ENCODE data around the gene SIX5. TPM values are rescaled to one million over a fixed set of nuclear protein-coding genes. Genes with fewer than 3 reads are reported as not detected.

SIX5 gene
- total RNA-seq, 1 donor from 2014 or later, result 21.9 TPM

DNA sequence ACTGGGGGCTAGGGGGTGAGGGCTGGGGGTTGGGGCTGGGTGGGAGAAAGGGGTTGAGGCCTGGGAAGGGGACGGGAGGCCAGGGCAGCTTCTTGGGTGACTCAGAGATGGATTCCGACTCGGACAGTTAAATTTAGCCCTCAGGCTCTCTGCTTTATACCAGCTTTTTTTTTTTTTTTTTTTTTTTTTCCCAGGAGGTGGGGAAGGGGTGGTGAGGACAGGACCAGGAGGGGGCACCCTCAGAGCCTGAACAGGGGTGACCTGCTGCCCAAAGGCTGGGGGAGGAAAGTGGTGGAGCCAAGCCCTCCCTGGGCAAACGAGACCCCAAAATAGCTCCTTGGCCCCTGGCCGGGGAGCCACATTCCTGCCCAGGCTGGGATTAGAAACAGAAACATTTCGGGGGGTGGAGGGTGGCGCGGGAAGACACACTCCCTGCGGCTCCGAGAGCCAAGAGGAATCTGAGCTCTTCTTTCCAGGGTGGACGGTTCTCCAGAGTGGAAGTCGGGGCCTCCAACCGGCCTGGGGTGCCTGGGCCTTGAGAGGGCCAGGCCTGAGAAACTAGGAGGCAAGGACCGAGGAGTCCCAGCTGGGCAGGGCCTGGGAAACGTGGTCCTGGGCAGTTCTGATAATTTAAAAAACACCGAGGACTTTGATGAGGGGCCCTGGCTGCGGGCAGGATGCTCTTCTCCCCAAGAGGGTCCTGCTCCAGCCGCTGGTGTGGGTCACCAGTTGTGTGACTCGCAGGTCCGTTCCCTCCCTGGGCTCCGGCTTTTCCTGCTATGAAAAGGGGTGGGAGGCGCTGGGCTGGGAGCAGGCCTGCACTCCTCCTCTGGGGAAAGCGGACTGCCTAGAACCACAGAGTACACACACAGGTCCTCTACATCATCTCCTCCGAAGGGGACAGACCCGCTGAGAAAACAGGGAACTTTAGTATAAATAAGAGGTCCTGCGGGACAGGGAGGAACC lies 14.1 kb upstream of the SIX5 start:
- peaks cover 18% of the 10 kb centered on the region for H3K4me1 Mint-ChIP-seq (ENCODE audit: unreplicated experiment)
- H3K27ac Mint-ChIP-seq (ENCODE audit: unreplicated experiment), result no peak overlapping the region
- H3K27me3 Mint-ChIP-seq (ENCODE audit: unreplicated experiment), result peaks cover 17% of the 10 kb centered on the region
- no peak for TF ChIP-seq CTCF (IDR thresholded peaks at IDR 0.05; ENCODE audit: unreplicated experiment)
- H3K4me3 Mint-ChIP-seq (ENCODE audit: unreplicated experiment), result no peak overlapping the region
- peaks cover 28% of the 10 kb centered on the region for H3K36me3 Mint-ChIP-seq (ENCODE audit: low read depth, unreplicated experiment)
- no peak for DNase-seq (ENCODE audit: low spot score)
- H3K9me3 Mint-ChIP-seq (ENCODE audit: unreplicated experiment), result no peaks in the 10 kb centered on the region

DNA sequence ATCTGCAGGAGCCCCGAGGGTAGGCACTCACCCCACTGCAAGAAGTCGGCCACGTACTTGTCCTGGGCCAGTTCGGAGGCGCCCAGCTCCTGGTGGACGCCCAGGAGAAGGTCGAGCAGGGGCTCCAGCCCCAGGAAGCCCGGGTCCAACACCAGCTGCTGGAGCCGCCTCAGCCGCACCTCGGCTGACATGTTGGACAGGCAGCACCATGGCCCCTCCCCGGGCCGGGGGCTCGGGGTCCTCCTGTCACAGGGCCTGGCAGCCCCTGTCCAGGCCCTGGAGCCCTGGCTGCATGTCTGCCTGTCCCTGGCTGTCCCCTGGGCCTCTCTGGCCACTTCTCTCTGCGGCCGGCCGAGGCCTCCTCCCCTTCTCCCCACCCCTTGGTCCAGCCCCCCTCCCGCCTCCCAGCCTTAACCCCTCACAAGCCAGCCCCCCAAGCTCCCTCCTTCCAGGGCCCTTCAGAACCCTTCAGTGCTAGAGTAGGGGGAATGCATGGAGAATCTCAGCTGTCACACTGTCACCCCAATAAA lies 13.2 kb upstream of the SIX5 start, which contains the start of gene DMPK:
DMPK (minus strand) TSS at position 329 of the 530 bp plus-strand sequence; CDS start at position 191, 138 bp downstream.
- Mint-ChIP-seq H3K27ac (ENCODE audit: unreplicated experiment) (no peak within 1 kb of the TSS), H3K4me1 (ENCODE audit: unreplicated experiment) (peaks cover 12% of the 10 kb centered on the region), H3K9me3 (ENCODE audit: unreplicated experiment) (no peaks in the 10 kb centered on the region), H3K4me3 (ENCODE audit: unreplicated experiment) (no peak within 1 kb of the TSS), H3K27me3 (ENCODE audit: unreplicated experiment) (peaks cover 18% of the 10 kb centered on the region), H3K36me3 (ENCODE audit: low read depth, unreplicated experiment) (peaks cover 24% of the 10 kb centered on the region)
- DNase-seq (ENCODE audit: low spot score), result no peak
- TF ChIP-seq CTCF (IDR thresholded peaks at IDR 0.05; ENCODE audit: unreplicated experiment), result no peak

- H3K4me3 Mint-ChIP-seq (ENCODE audit: unreplicated experiment), result no peak overlapping the region
Measured at GRCh38 chr19:45781214-45782161, 12.4 kb upstream of the SIX5 start.

More at GRCh38 chr19:45781214-45782161, 12.4 kb upstream of the SIX5 start:
- Mint-ChIP-seq H3K27me3 (ENCODE audit: unreplicated experiment) (peaks cover 19% of the 10 kb centered on the region), H3K9me3 (ENCODE audit: unreplicated experiment) (no peaks in the 10 kb centered on the region), H3K36me3 (ENCODE audit: low read depth, unreplicated experiment) (peaks cover 20% of the 10 kb centered on the region), H3K4me1 (ENCODE audit: unreplicated experiment) (peaks cover 12% of the 10 kb centered on the region), H3K27ac (ENCODE audit: unreplicated experiment) (no peak overlapping the region)
- DNase-seq (ENCODE audit: low spot score), result no peak
- no peak for TF ChIP-seq CTCF (IDR thresholded peaks at IDR 0.05; ENCODE audit: unreplicated experiment)
